IMR-90 (cell line): ENCODE results near the gene RPL27A.

ENCODE experiments used
- CEBPB ChIP-seq: IDR thresholded peaks from 2 replicates; pipeline ENCODE4 v1.6.1; 2012; ENCODE audit warnings: low read depth, low read length, improper control_type of control experiment
- CHD1 ChIP-seq: IDR thresholded peaks from 2 replicates; pipeline ENCODE4 v1.6.1; 2012; ENCODE audit warnings: low read depth, low read length, improper control_type of control experiment
- MXI1 ChIP-seq: IDR thresholded peaks from 2 replicates; pipeline ENCODE4 v1.6.1; 2012; ENCODE audit warnings: low read depth, mild to moderate bottlenecking, low read length, moderate library complexity, borderline replicate concordance
- POLR2A ChIP-seq: IDR thresholded peaks from 2 replicates; pipeline ENCODE4 v1.6.1; 2012; ENCODE audit warnings: mild to moderate bottlenecking, low read depth, low read length
- RFX5 ChIP-seq: IDR thresholded peaks from 2 replicates; pipeline ENCODE4 v1.8.0; 2012; ENCODE audit warnings: low read depth, mild to moderate bottlenecking, low read length, moderate library complexity
- TF ChIP-seq, protein P1 (sequence below): conservative IDR thresholded peaks from 2 replicates; pipeline ENCODE4 v1.5.1; 2012; ENCODE audit warnings: mild to moderate bottlenecking, low read depth, low read length, improper control_type of control experiment

GRCh38 chr11:8634498-8634897, 48.1 kb upstream of the RPL27A start:
- TF ChIP-seq MXI1 (no peak), POLR2A (no peak), RFX5 (no peak), CHD1 (no peak), CEBPB (no peak)
- TF ChIP-seq, protein P1, sequence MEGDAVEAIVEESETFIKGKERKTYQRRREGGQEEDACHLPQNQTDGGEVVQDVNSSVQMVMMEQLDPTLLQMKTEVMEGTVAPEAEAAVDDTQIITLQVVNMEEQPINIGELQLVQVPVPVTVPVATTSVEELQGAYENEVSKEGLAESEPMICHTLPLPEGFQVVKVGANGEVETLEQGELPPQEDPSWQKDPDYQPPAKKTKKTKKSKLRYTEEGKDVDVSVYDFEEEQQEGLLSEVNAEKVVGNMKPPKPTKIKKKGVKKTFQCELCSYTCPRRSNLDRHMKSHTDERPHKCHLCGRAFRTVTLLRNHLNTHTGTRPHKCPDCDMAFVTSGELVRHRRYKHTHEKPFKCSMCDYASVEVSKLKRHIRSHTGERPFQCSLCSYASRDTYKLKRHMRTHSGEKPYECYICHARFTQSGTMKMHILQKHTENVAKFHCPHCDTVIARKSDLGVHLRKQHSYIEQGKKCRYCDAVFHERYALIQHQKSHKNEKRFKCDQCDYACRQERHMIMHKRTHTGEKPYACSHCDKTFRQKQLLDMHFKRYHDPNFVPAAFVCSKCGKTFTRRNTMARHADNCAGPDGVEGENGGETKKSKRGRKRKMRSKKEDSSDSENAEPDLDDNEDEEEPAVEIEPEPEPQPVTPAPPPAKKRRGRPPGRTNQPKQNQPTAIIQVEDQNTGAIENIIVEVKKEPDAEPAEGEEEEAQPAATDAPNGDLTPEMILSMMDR: no peak
